Naive thymus-derived CD4-positive, alpha-beta T cell (primary cell): Measurements from ENCODE around the gene IL1RN. TPM values are rescaled to one million over a fixed set of nuclear protein-coding genes. Genes with fewer than 3 reads are reported as not detected.

Source experiments
- ATAC-seq: fragments of 150-1000 bp; cut with Tn5 transposase; 2 replicates; pipeline ENCODE4 v1.10.0; 2021; ENCODE audit warnings: mild to moderate bottlenecking, moderate library complexity
- CTCF ChIA-PET: fragments of 350-600 bp; sonication (Branson Sonifier 250); formaldehyde crosslinking; loops from one replicate; lab custom pipeline; 2021; ENCODE audit warnings: antibody characterized with exemption; lab: Charles Lee
- POLR2A ChIA-PET: fragments of 350-600 bp; sonication (Branson Sonifier 250); formaldehyde crosslinking; loops from one replicate; lab custom pipeline; 2021; ENCODE audit warnings: antibody characterized with exemption, inconsistent platforms; lab: Charles Lee
- DNase-seq, 9 donors: peaks; one replicate each; pipeline versions ENCODE4 v3.0.0 to v3.0.0-alpha.2; 2020 to 2022; ENCODE audit warnings: mixed read lengths in 1 of 9
- H3K27ac ChIP-seq: one replicate; pipeline ENCODE4 v1.7.0; 2013; ENCODE audit warnings: mild to moderate bottlenecking, low read depth, low read length, moderate library complexity
- H3K27me3 ChIP-seq, 2 donors: one replicate each; pipeline ENCODE4 v1.7.0; 2013; ENCODE audit warnings: low read length in 2 of 2, mild to moderate bottlenecking in 2 of 2, moderate library complexity in 2 of 2; ENCODE audit not compliant: control insufficient read depth in 2 of 2, insufficient read depth in 2 of 2
- H3K36me3 ChIP-seq, 3 experiments: 1 replicate in 2 of 3; 2 replicates in 1 of 3; pipeline ENCODE4 v1.7.0; 2013; ENCODE audit warnings: low read length in 3 of 3, mild to moderate bottlenecking in 3 of 3, moderate library complexity in 1 of 3; ENCODE audit not compliant: insufficient read depth in 3 of 3, control insufficient read depth in 2 of 3
- H3K4me1 ChIP-seq, 2 donors: one replicate each; pipeline ENCODE4 v1.7.0; 2013; ENCODE audit warnings: low read length in 2 of 2, mild to moderate bottlenecking in 2 of 2, moderate library complexity in 1 of 2; ENCODE audit not compliant: control insufficient read depth in 2 of 2, insufficient read depth in 2 of 2
- H3K4me3 ChIP-seq: 2 replicates; pipeline ENCODE4 v1.7.0; 2013; ENCODE audit warnings: mild to moderate bottlenecking, low read length
- H3K9me3 ChIP-seq, 3 experiments: 1 replicate in 2 of 3; 2 replicates in 1 of 3; pipeline ENCODE4 v1.7.0; 2013; ENCODE audit warnings: low read length in 3 of 3; ENCODE audit not compliant: control insufficient read depth in 2 of 3
- H3K27ac Mint-ChIP-seq, 9 donors: one replicate each; pipeline ENCODE4 v1.8.0; 2020 to 2022; ENCODE audit warnings: mixed read lengths in 9 of 9, mild to moderate bottlenecking in 8 of 9, moderate library complexity in 5 of 9, inconsistent platforms in 2 of 9
- H3K27me3 Mint-ChIP-seq, 5 donors: one replicate each; pipeline ENCODE4 v1.8.0; 2021 to 2022; ENCODE audit warnings: mixed read lengths in 5 of 5, mild to moderate bottlenecking in 1 of 5
- H3K36me3 Mint-ChIP-seq, 5 donors: one replicate each; pipeline ENCODE4 v1.8.0; 2020 to 2022; ENCODE audit warnings: mixed read lengths in 5 of 5, mild to moderate bottlenecking in 3 of 5, inconsistent platforms in 1 of 5
- H3K4me1 Mint-ChIP-seq, 7 donors: one replicate each; pipeline ENCODE4 v1.8.0; 2020 to 2022; ENCODE audit warnings: mixed read lengths in 7 of 7, mild to moderate bottlenecking in 3 of 7, inconsistent platforms in 1 of 7
- H3K4me3 Mint-ChIP-seq, 10 donors: one replicate each; pipeline ENCODE4 v1.8.0; 2020 to 2022; ENCODE audit warnings: mild to moderate bottlenecking in 10 of 10, mixed read lengths in 10 of 10, moderate library complexity in 6 of 10, inconsistent platforms in 2 of 10
- H3K9me3 Mint-ChIP-seq, 11 donors: one replicate each; pipeline ENCODE4 v1.8.0; 2020 to 2022; ENCODE audit warnings: mixed read lengths in 11 of 11, mild to moderate bottlenecking in 4 of 11, inconsistent platforms in 1 of 11, moderate library complexity in 1 of 11
- intact Hi-C, 2 donors: fragments of 100-400 bp; cut with micrococcal nuclease; formaldehyde crosslinking; loops; one replicate each; pipeline ENCODE4 v1.15.1; 2023
- polyA plus RNA-seq, 2 donors: library from polyadenylated mRNA; unstranded; fragments of 300-500 nt; fragmentation: Illumina TruSeq; gene quantifications; one replicate each; pipeline ENCODE4 v1.2.3, GENCODE V29; 2021
- total RNA-seq, 6 experiments: library from RNA in 5 of 6; stranded (reverse) in 5 of 6; gene quantifications; 1 replicate in 5 of 6; 2 replicates in 1 of 6; pipeline ENCODE4 v1.2.3 and lab custom pipeline; 2021 to 2026

The IL1RN gene
- total and polyA plus RNA-seq, 7 experiments from 2014 or later: 1.7 to 14.3 (median 2.3) TPM; not detected in 2

DNA sequence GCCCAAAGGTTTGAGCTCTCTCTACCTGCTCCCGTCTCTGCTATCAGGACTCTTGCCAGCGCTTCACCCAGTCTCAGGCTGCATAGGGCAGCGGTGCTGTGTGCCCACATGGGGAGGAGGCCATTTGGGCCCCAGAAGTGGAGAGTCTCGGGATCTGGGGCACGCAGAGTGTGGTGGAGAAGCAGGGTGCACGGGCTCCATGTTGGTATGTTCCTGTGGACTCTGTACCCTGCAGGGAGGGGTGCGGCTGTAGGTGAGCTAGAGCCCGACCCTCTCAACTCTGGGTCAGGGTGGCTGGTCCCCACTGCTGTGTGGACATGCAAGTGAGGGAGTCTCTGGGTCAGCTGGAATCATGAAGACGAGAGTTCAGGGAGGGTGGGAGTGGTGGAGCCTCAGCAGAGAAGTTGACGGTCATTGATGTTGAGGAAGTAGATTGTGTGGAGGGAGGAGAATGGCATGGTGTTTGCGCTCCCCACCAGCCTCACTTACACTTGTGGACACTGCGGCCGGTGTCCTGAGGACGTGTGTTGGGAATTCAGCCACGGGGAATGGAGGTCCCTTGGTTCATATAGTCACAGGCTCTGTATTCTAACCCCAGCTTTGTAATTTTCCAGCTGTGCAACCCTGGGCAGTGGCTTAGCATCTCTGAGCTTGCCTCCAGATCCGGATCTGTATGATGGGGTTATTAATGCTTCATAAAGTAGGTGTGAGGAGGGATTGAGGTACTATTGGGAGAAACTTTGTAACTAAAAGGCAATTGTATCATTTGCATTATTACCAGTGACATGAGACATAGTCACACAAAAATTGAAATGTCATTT, 45.5 kb downstream of the IL1RN start:
- Histone ChIP-seq H3K27ac (peak overlapping the region; percentile 92), H3K9me3 (no peaks in the 10 kb centered on the region), H3K36me3 (peaks cover 0 to 6% (median 4%) of the 10 kb centered on the region in 3 experiments), H3K27me3 (no peaks in the 10 kb centered on the region), H3K4me1 (peaks cover 67 to 69% of the 10 kb centered on the region in 2 donors), H3K4me3 (peak overlapping the region; percentile 80)
- CTCF ChIA-PET: interaction anchor here (0.6 to 7.9 kb wide), 15 partner anchors 9 to 212 kb away, joined by 3 to 80 read pairs (median 5); no protein-coding TSS in a partner anchor
- peaks cover 58 to 84% (median 72%) of the 10 kb centered on the region in 7 donors for H3K4me1 Mint-ChIP-seq
- intact Hi-C loops: loop anchor here (1.0 to 10.0 kb wide), 10 partner anchors 8 to 1118 kb away; partner anchors contain the start of genes CKAP2L (in 1 of the 2), SLC20A1 (in 1 of the 2) and TMEM87B (in 1 of the 2)
- peak overlapping the region; percentile 89 to 98 (median 93) for H3K27ac Mint-ChIP-seq
- ATAC-seq: no peak
- H3K36me3 Mint-ChIP-seq: peaks cover 3 to 53% (median 17%) of the 10 kb centered on the region in 5 donors
- POLR2A ChIA-PET: interaction anchor here (0.7 to 12.9 kb wide), 11 partner anchors 9 to 178 kb away, joined by 3 to 172 read pairs (median 16); no protein-coding TSS in a partner anchor
- peaks cover 0 to 5% (median 0%) of the 10 kb centered on the region in 5 donors for H3K27me3 Mint-ChIP-seq
- H3K9me3 Mint-ChIP-seq: peaks cover 0 to 5% (median 0%) of the 10 kb centered on the region in 11 donors
- DNase-seq: no peak
- peak overlapping the region; percentile 87 to 99 (median 94) for H3K4me3 Mint-ChIP-seq

- Mint-ChIP-seq H3K4me3 (peak within 1 kb of the TSS; percentile 87 to 99 (median 94)), H3K27ac (peak within 1 kb of the TSS; percentile 89 to 98 (median 93)), H3K4me1 (peaks cover 58 to 84% (median 72%) of the 10 kb centered on the region in 7 donors), H3K9me3 (peaks cover 0 to 5% (median 0%) of the 10 kb centered on the region in 11 donors), H3K36me3 (peaks cover 7 to 61% (median 18%) of the 10 kb centered on the region in 5 donors), H3K27me3 (peaks cover 0 to 5% (median 0%) of the 10 kb centered on the region in 5 donors)
- H3K9me3 ChIP-seq: no peaks in the 10 kb centered on the region
- H3K27me3 ChIP-seq: no peaks in the 10 kb centered on the region
- H3K4me3 ChIP-seq: peak within 1 kb of the TSS; percentile 80
- DNase-seq (peak; percentile 61 to 92 (median 90)), ATAC-seq (peak; percentile 88)
- POLR2A ChIA-PET: interaction anchor here (0.7 to 12.9 kb wide), 16 partner anchors 9 to 189 kb away, joined by 3 to 172 read pairs (median 6); no protein-coding TSS in a partner anchor
- intact Hi-C loops: loop anchor here (1.0 to 10.0 kb wide), 10 partner anchors 8 to 1119 kb away; partner anchors contain the start of genes CKAP2L (in 1 of the 2), SLC20A1 (in 1 of the 2) and TMEM87B (in 1 of the 2)
- H3K27ac ChIP-seq: peak within 1 kb of the TSS; percentile 92
- H3K4me1 ChIP-seq: peaks cover 67 to 68% of the 10 kb centered on the region in 2 donors
- peaks cover 0 to 6% (median 4%) of the 10 kb centered on the region in 3 experiments for H3K36me3 ChIP-seq
- CTCF ChIA-PET: interaction anchor here (0.5 to 7.9 kb wide), 12 partner anchors 8 to 216 kb away, joined by 3 to 80 read pairs (median 5); no protein-coding TSS in a partner anchor
Observed at GRCh38 chr2:113173542-113174375, 46.4 kb downstream of the IL1RN start, which contains the start of gene PSD4. Gene PSD4, plus strand, starts transcription at chr2:113173971. Its CDS starts 8,486 bp downstream, at chr2:113182457.

DNA sequence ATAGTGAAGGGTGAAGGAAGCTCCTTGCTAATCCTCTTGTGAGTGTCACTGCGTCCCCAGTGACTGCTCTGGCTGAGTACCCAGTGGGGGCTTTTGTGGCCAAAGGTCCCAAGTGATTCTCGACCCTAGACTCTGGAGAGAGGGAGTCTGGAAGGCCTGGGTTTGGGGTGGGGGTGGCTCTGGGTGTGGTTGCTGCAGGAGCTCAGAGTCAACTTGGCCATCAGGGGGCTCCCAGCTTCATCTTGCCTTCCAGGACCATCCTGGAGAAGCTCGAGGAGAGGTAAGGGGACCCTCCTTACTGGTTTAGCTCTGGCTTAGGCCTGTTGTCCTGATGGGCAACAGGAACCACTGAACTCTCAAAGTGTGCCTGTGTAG, 47.0 kb downstream of the IL1RN start:
- Mint-ChIP-seq H3K27me3 (peaks cover 0 to 5% (median 0%) of the 10 kb centered on the region in 5 donors), H3K27ac (peak overlapping the region; percentile 89 to 98 (median 93)), H3K4me1 (peaks cover 58 to 84% (median 73%) of the 10 kb centered on the region in 7 donors), H3K36me3 (peaks cover 7 to 64% (median 18%) of the 10 kb centered on the region in 5 donors), H3K4me3 (peak overlapping the region; percentile 87 to 99 (median 94)), H3K9me3 (peaks cover 0 to 5% (median 0%) of the 10 kb centered on the region in 11 donors)
- Histone ChIP-seq H3K4me1 (peaks cover 68 to 69% of the 10 kb centered on the region in 2 donors), H3K9me3 (no peaks in the 10 kb centered on the region), H3K27me3 (no peaks in the 10 kb centered on the region), H3K27ac (peak overlapping the region; percentile 92), H3K36me3 (peaks cover 0 to 6% (median 4%) of the 10 kb centered on the region in 3 experiments), H3K4me3 (peak overlapping the region; percentile 80)
- ATAC-seq (no peak), DNase-seq (peak in 1 of 9 donors; percentile 20)
- intact Hi-C loops: loop anchor here (10.0 kb wide), 4 partner anchors 410 to 1120 kb away; partner anchors contain the start of genes CKAP2L (in 1 of the 2), SLC20A1 (in 1 of the 2) and TMEM87B (in 1 of the 2)
- CTCF ChIA-PET: interaction anchor here (0.5 to 7.9 kb wide), 12 partner anchors 10 to 216 kb away, joined by 3 to 80 read pairs (median 5); no protein-coding TSS in a partner anchor
- POLR2A ChIA-PET: interaction anchor here (0.7 to 12.9 kb wide), 17 partner anchors 9 to 190 kb away, joined by 3 to 172 read pairs (median 5); no protein-coding TSS in a partner anchor

DNA sequence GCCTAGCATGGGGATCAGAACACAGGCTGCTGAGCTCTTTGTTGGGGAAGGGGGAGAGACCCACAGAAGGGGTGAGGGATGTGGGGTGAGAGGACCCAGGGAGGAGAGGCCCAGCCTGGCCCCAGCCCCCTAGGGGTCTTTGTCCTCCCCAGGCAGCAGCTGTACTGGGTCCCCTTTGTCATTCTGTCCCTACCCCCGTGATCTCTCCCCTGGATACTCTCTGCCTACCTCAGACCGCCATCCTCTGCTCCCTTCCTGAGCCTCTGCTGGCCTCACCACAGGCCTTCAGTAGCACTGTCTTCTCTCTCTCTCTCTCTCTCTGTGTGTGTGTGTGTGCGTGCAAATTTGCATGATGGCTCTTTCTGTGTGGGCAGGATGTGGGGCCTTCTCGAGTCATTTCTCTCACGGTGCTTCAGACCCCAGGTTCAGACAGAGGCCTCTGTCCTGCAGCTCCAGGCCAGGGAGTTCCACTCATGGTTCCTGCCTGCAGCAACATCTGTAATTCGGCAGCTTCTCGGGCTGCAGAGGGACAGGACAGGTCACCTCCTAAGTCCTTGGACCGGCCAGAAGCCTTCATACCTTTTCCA, 47.7 kb downstream of the IL1RN start:
- peak overlapping the region; percentile 89 to 98 (median 93) for H3K27ac Mint-ChIP-seq
- peaks cover 0 to 5% (median 0%) of the 10 kb centered on the region in 11 donors for H3K9me3 Mint-ChIP-seq
- no peaks in the 10 kb centered on the region for H3K27me3 ChIP-seq
- ATAC-seq (peak; percentile 71), DNase-seq (peak in 8 of 9 donors; percentile 67 to 81 (median 74))
- peaks cover 0 to 5% (median 0%) of the 10 kb centered on the region in 5 donors for H3K27me3 Mint-ChIP-seq
- H3K36me3 ChIP-seq: peaks cover 0 to 6% (median 4%) of the 10 kb centered on the region in 3 experiments
- intact Hi-C loops: loop anchor here (1.0 to 10.0 kb wide), 5 partner anchors 8 to 1120 kb away; partner anchors contain the start of genes CKAP2L (in 1 of the 2), SLC20A1 (in 1 of the 2) and TMEM87B (in 1 of the 2)
- H3K36me3 Mint-ChIP-seq: peaks cover 7 to 63% (median 18%) of the 10 kb centered on the region in 5 donors
- peaks cover 70 to 71% of the 10 kb centered on the region in 2 donors for H3K4me1 ChIP-seq
- ChIA-PET POLR2A (interaction anchor here (0.7 to 12.9 kb wide), 18 partner anchors 8 to 190 kb away, joined by 3 to 172 read pairs (median 6); no protein-coding TSS in a partner anchor), CTCF (interaction anchor here (0.8 to 7.9 kb wide), 7 partner anchors 18 to 215 kb away, joined by 3 to 80 read pairs (median 19); no protein-coding TSS in a partner anchor)
- H3K4me3 ChIP-seq: peak overlapping the region; percentile 80
- H3K27ac ChIP-seq: peak overlapping the region; percentile 92
- no peaks in the 10 kb centered on the region for H3K9me3 ChIP-seq
- peaks cover 60 to 84% (median 74%) of the 10 kb centered on the region in 7 donors for H3K4me1 Mint-ChIP-seq
- H3K4me3 Mint-ChIP-seq: peak overlapping the region; percentile 87 to 99 (median 94)
